ENCODE measurements around the gene LIN7A.

DNA sequence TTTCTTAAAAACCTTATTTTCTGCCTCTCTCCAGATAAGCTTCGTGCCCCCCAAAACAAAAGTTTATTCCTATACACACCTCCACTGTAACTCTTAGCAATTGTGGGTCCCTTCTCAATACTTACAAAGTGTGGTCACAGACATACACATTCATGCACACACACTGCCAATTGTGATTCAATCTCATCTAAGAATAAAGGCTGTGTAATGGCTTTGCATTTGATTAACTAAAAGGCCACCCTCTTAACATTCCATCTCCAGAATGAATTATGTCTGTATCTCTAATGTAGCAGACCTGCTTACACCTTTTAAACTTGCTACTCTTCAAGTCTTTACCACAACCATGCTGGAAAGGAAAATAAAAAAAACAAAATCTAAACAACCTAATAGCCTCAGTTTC, 171.5 kb downstream of the LIN7A start:
- TF ChIP-seq, protein P1, sequence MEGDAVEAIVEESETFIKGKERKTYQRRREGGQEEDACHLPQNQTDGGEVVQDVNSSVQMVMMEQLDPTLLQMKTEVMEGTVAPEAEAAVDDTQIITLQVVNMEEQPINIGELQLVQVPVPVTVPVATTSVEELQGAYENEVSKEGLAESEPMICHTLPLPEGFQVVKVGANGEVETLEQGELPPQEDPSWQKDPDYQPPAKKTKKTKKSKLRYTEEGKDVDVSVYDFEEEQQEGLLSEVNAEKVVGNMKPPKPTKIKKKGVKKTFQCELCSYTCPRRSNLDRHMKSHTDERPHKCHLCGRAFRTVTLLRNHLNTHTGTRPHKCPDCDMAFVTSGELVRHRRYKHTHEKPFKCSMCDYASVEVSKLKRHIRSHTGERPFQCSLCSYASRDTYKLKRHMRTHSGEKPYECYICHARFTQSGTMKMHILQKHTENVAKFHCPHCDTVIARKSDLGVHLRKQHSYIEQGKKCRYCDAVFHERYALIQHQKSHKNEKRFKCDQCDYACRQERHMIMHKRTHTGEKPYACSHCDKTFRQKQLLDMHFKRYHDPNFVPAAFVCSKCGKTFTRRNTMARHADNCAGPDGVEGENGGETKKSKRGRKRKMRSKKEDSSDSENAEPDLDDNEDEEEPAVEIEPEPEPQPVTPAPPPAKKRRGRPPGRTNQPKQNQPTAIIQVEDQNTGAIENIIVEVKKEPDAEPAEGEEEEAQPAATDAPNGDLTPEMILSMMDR (IDR thresholded peaks at IDR 0.05), result no peak
- TF ChIP-seq POLR2A (IDR thresholded peaks at IDR 0.05), result no peak

Data from adrenal gland (tissue), 5 donors.